Measurements from ENCODE around the gene CPB1. TPM values are rescaled to one million over a fixed set of nuclear protein-coding genes. Genes with fewer than 3 reads are reported as not detected.

The CPB1 gene
- total and polyA plus RNA-seq, 2 donors (not counting 1 experiment from before 2014, with no cell fraction given), result not detected

DNA sequence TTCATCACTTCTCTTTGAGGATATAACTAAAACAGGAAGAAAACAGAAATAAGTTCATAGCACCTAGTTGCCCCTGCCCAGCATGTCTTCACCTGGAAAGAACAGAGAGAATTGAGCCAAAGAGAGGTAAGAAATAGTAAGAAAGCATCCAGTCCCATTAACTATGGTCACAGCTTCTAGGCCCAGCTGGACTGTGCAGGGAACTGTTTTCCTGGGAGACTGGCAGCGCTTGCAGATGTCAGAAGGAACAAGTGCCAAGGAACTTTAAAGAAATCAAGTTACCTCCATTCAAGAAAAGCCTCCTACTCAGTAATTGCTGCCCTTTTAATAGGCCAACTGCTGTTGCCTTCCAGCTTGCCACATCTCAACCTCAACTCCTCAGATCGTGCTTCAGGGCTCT lies 17.8 kb upstream of the CPB1 start:
- POLR2A ChIA-PET, result no interaction called here
- Histone ChIP-seq H3K27me3 (replicated peaks in 1 of 4; ENCODE audit: control extremely low read depth in 1 of 4, control insufficient read depth in 3 of 4, insufficient read depth in 4 of 4, low read length in 3 of 4) (no peaks in the 10 kb centered on the region), H3K4me2 (replicated peaks; ENCODE audit: low read depth, low read length, poor library complexity, severe bottlenecking) (no peak overlapping the region), H3K79me2 (ENCODE audit: control insufficient read depth, insufficient read depth, low read length) (no peaks in the 10 kb centered on the region), H3K9ac (ENCODE audit: low read length) (no peak overlapping the region), H2AFZ (ENCODE audit: insufficient read depth, low read depth, low read length, poor library complexity, severe bottlenecking) (no peak overlapping the region), H4K20me1 (ENCODE audit: control insufficient read depth, insufficient read depth, low read length, poor library complexity, severe bottlenecking) (no peaks in the 10 kb centered on the region), H3K9me3 (ENCODE audit: control extremely low read depth in 1 of 3, control insufficient read depth in 2 of 3, insufficient read depth in 1 of 3, low read length in 2 of 3) (peaks cover 0 to 5% (median 0%) of the 10 kb centered on the region in 3 donors), H3K4me3 (ENCODE audit: control extremely low read depth in 1 of 5, extremely low read depth in 1 of 5, insufficient read depth in 1 of 5, low read depth in 2 of 5, low read length in 4 of 5) (no peak overlapping the region), H3K27ac (ENCODE audit: low read length in 2 of 2) (no peak overlapping the region), H3K4me1 (ENCODE audit: control insufficient read depth in 2 of 2, insufficient read depth in 2 of 2, low read length in 2 of 2) (no peaks in the 10 kb centered on the region), H3K36me3 (replicated peaks in 1 of 2; ENCODE audit: control extremely low read depth in 1 of 2, control insufficient read depth in 1 of 2, extremely low read depth in 1 of 2, insufficient read depth in 2 of 2, low read length in 1 of 2) (no peaks in the 10 kb centered on the region)
- Mint-ChIP-seq H3K27me3 (peaks cover 3% of the 10 kb centered on the region), H3K4me1 (no peaks in the 10 kb centered on the region), H3K4me3 (no peak overlapping the region), H3K9me3 (ENCODE audit: insufficient read depth) (no peaks in the 10 kb centered on the region), H3K27ac (no peak overlapping the region)
- no peak for DNase-seq
- TF ChIP-seq, protein P1, sequence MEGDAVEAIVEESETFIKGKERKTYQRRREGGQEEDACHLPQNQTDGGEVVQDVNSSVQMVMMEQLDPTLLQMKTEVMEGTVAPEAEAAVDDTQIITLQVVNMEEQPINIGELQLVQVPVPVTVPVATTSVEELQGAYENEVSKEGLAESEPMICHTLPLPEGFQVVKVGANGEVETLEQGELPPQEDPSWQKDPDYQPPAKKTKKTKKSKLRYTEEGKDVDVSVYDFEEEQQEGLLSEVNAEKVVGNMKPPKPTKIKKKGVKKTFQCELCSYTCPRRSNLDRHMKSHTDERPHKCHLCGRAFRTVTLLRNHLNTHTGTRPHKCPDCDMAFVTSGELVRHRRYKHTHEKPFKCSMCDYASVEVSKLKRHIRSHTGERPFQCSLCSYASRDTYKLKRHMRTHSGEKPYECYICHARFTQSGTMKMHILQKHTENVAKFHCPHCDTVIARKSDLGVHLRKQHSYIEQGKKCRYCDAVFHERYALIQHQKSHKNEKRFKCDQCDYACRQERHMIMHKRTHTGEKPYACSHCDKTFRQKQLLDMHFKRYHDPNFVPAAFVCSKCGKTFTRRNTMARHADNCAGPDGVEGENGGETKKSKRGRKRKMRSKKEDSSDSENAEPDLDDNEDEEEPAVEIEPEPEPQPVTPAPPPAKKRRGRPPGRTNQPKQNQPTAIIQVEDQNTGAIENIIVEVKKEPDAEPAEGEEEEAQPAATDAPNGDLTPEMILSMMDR (IDR thresholded peaks at IDR 0.05), result no peak
- no peak for TF ChIP-seq EZH2 (IDR thresholded peaks at IDR 0.05; ENCODE audit: borderline replicate concordance, insufficient read depth, low read depth, low read length, poor library complexity, severe bottlenecking)
- no peak for ATAC-seq (ENCODE audit: low read depth)
- CTCF ChIA-PET, result no interaction called here
- 80% methylated on average over 2 of the region's 2 CpGs for WGBS (ENCODE audit: insufficient coverage)
- intact Hi-C loops (cut with micrococcal nuclease), result no loop called here

DNA sequence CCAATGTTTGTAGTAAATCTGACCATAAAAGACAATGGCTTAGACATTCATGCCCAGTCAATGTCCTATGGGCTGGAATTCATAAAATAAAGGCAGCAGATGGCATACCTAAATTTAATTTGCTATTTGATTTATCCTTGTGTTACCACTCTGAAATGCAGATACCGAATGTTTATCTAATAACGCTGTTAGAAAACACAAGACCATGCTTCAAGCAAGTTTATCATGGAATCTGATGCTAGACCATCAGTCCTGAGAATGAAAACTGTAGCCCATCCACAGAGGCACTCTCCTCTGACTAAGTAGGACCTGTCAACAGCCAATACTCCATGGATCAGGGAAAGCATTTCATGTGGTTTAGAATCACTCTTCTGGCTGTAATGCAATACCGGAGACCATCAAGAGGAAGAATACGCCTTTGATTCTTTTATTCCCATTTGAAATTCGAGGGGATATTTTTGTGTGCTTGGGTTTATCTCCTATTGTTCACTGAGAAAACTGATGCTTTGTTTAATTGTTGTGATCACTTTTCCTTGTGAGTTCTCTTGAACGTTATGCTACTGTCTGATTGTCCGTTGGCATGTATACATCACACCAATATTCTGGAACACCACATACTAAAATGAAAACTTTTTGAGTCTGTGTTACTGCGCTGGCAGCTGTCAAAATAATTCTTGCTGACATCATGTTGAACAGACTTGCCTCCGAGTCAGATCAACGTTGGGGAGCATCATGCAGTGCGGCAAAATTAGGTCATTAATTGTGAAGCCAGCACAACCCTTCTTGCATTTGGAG lies 12.1 kb upstream of the CPB1 start:
- Histone ChIP-seq H3K27me3 (replicated peaks in 1 of 4; ENCODE audit: control extremely low read depth in 1 of 4, control insufficient read depth in 3 of 4, insufficient read depth in 4 of 4, low read length in 3 of 4) (no peaks in the 10 kb centered on the region), H3K4me3 (ENCODE audit: control extremely low read depth in 1 of 5, extremely low read depth in 1 of 5, insufficient read depth in 1 of 5, low read depth in 2 of 5, low read length in 4 of 5) (no peak overlapping the region), H3K4me1 (ENCODE audit: control insufficient read depth in 2 of 2, insufficient read depth in 2 of 2, low read length in 2 of 2) (no peaks in the 10 kb centered on the region), H3K4me2 (replicated peaks; ENCODE audit: low read depth, low read length, poor library complexity, severe bottlenecking) (no peak overlapping the region), H4K20me1 (ENCODE audit: control insufficient read depth, insufficient read depth, low read length, poor library complexity, severe bottlenecking) (no peaks in the 10 kb centered on the region), H3K9ac (ENCODE audit: low read length) (no peak overlapping the region), H2AFZ (ENCODE audit: insufficient read depth, low read depth, low read length, poor library complexity, severe bottlenecking) (no peak overlapping the region), H3K27ac (ENCODE audit: low read length in 2 of 2) (no peak overlapping the region), H3K79me2 (ENCODE audit: control insufficient read depth, insufficient read depth, low read length) (no peaks in the 10 kb centered on the region), H3K9me3 (ENCODE audit: control extremely low read depth in 1 of 3, control insufficient read depth in 2 of 3, insufficient read depth in 1 of 3, low read length in 2 of 3) (peaks cover 0 to 5% (median 0%) of the 10 kb centered on the region in 3 donors), H3K36me3 (replicated peaks in 1 of 2; ENCODE audit: control extremely low read depth in 1 of 2, control insufficient read depth in 1 of 2, extremely low read depth in 1 of 2, insufficient read depth in 2 of 2, low read length in 1 of 2) (no peaks in the 10 kb centered on the region)
- H3K4me1 Mint-ChIP-seq, result no peaks in the 10 kb centered on the region
- peaks cover 7% of the 10 kb centered on the region for H3K27me3 Mint-ChIP-seq
- TF ChIP-seq, protein P1 (IDR thresholded peaks at IDR 0.05), result no peak
- no peak for TF ChIP-seq EZH2 (IDR thresholded peaks at IDR 0.05; ENCODE audit: borderline replicate concordance, insufficient read depth, low read depth, low read length, poor library complexity, severe bottlenecking)
- H3K27ac Mint-ChIP-seq, result no peak overlapping the region
- DNase-seq (no peak), ATAC-seq (ENCODE audit: low read depth) (no peak)
- H3K4me3 Mint-ChIP-seq, result no peak overlapping the region
- CTCF ChIA-PET, result no interaction called here
- intact Hi-C loops (cut with micrococcal nuclease), result no loop called here
- WGBS (ENCODE audit: insufficient coverage), result 99% methylated on average over 6 of the region's 11 CpGs
- no peaks in the 10 kb centered on the region for H3K9me3 Mint-ChIP-seq (ENCODE audit: insufficient read depth)
- POLR2A ChIA-PET, result no interaction called here
